LNCAP (cell line): ENCODE results near the gene PLCZ1.

ENCODE experiments used
- CTCF ChIP-seq: fragments of 450-650 bp; IDR thresholded peaks from 2 replicates; pipeline ENCODE4 v1.5.1; 2017; ENCODE audit warnings: mild to moderate bottlenecking

PLCZ1 gene

DNA sequence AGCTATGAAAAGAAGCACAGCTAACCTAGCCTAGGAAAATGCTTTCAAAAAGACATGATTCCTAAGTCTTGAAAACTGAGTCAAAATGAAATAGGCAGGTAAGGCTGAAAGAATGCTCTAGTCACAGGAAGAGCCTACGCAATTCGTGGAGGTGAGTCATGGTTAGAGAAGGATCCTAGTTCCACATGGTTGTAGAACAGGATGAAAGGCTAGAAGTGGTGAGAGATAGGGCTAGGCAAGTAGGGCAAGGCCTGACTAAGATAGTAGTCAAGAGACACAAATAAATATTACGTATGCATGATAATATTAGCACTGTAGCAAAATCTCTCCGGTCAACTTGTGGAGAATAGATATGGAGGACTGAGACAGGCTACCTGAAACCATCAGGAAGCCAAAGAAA, 47.2 kb downstream of the PLCZ1 start:
- no peak for TF ChIP-seq CTCF

GRCh38 chr12:18689771-18690170, 48.0 kb downstream of the PLCZ1 start:
- TF ChIP-seq CTCF, result no peak

GRCh38 chr12:18684430-18684829, 53.4 kb downstream of the PLCZ1 start:
- TF ChIP-seq CTCF, result no peak

- no peak for TF ChIP-seq CTCF
Observed at GRCh38 chr12:18683327-18684013, 54.3 kb downstream of the PLCZ1 start.

GRCh38 chr12:18681818-18682217, 56.0 kb downstream of the PLCZ1 start:
- no peak for TF ChIP-seq CTCF

- TF ChIP-seq CTCF, result no peak
Observed at GRCh38 chr12:18676996-18677588, 60.7 kb downstream of the PLCZ1 start.

- TF ChIP-seq CTCF, result no peak
Observed at GRCh38 chr12:18676141-18676540, 61.7 kb downstream of the PLCZ1 start.
